Activated CD8-positive, alpha-beta memory T cell treated with anti-CD3 and anti-CD28 coated beads, Interleukin-2, amount 10 ng/mL, durations not matched to agents 7 days and 5 days (primary cell): Measurements from ENCODE around the gene AADACL3. TPM values are rescaled to one million over a fixed set of nuclear protein-coding genes. Genes with fewer than 3 reads are reported as not detected.
"Not testable (repeated sequence)": the region's sequence is repeated elsewhere in the genome, so short reads cannot be mapped to it uniquely, and the experiment has no call there.

Experiments
- ATAC-seq: fragments of 150-1000 bp; cut with Tn5 transposase; one replicate; pipeline ENCODE4 v1.10.0; 2021; ENCODE audit warnings: moderate library complexity
- CTCF ChIA-PET: fragments of 350-600 bp; sonication (Branson Sonifier 250); formaldehyde crosslinking; loops from one replicate; lab custom pipeline; 2021; ENCODE audit warnings: antibody characterized with exemption; lab: Charles Lee
- DNase-seq: peaks from one replicate; pipeline ENCODE4 v3.0.0-alpha.2; 2020
- H3K27ac Mint-ChIP-seq: one replicate; pipeline ENCODE4 v1.8.0; 2021; ENCODE audit warnings: mild to moderate bottlenecking, mixed read lengths
- H3K27me3 Mint-ChIP-seq: one replicate; pipeline ENCODE4 v1.8.0; 2021; ENCODE audit warnings: mixed read lengths
- H3K36me3 Mint-ChIP-seq: one replicate; pipeline ENCODE4 v1.8.0; 2021; ENCODE audit warnings: mild to moderate bottlenecking, mixed read lengths
- H3K4me1 Mint-ChIP-seq: one replicate; pipeline ENCODE4 v1.8.0; 2021; ENCODE audit warnings: mixed read lengths
- H3K4me3 Mint-ChIP-seq: one replicate; pipeline ENCODE4 v1.8.0; 2021; ENCODE audit warnings: mild to moderate bottlenecking, moderate library complexity, mixed read lengths
- H3K9me3 Mint-ChIP-seq: one replicate; pipeline ENCODE4 v1.8.0; 2022; ENCODE audit warnings: low read depth, mixed read lengths
- total RNA-seq, 2 experiments: library from RNA; stranded (reverse); gene quantifications; one replicate each; pipeline ENCODE4 v1.2.3, GENCODE V29; 2021

Gene AADACL3, protein sequence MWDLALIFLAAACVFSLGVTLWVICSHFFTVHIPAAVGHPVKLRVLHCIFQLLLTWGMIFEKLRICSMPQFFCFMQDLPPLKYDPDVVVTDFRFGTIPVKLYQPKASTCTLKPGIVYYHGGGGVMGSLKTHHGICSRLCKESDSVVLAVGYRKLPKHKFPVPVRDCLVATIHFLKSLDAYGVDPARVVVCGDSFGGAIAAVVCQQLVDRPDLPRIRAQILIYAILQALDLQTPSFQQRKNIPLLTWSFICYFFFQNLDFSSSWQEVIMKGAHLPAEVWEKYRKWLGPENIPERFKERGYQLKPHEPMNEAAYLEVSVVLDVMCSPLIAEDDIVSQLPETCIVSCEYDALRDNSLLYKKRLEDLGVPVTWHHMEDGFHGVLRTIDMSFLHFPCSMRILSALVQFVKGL
- not detected for total RNA-seq

DNA sequence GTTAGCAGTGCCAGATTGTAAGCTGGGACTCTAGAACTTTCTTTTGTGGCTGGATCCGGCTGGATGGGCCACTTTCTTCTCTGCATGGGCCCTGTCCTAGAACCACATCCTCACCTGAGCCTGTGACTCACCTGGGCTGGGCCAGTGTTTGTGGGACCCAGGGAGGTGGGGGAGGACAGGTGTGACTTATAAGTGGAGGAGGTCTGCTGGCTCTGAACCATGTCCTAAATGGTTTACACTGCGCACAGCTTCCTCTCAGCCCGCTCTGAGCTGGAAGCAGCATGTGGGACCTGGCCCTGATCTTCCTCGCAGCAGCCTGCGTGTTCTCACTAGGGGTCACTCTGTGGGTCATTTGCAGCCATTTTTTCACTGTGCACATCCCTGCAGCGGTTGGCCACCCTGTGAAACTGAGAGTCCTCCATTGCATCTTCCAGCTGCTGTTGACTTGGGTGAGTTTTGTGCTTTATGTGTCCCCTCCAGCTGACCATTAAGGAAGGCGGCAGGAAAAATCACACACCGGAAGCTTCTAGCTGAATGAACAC, at the start of gene AADACL3:
Gene AADACL3 (plus strand): TSS at position 215 of the 542 bp plus-strand sequence. CDS start 67 bp downstream, at position 282.
- DNase-seq = no peak
- Mint-ChIP-seq H3K4me3 (no peak within 1 kb of the TSS), H3K9me3 (no peaks in the 10 kb centered on the region), H3K27ac (no peak within 1 kb of the TSS), H3K4me1 (no peaks in the 10 kb centered on the region), H3K27me3 (peaks cover 15% of the 10 kb centered on the region), H3K36me3 (no peaks in the 10 kb centered on the region)
- no peak for ATAC-seq
- CTCF ChIA-PET = no interaction called here

DNA sequence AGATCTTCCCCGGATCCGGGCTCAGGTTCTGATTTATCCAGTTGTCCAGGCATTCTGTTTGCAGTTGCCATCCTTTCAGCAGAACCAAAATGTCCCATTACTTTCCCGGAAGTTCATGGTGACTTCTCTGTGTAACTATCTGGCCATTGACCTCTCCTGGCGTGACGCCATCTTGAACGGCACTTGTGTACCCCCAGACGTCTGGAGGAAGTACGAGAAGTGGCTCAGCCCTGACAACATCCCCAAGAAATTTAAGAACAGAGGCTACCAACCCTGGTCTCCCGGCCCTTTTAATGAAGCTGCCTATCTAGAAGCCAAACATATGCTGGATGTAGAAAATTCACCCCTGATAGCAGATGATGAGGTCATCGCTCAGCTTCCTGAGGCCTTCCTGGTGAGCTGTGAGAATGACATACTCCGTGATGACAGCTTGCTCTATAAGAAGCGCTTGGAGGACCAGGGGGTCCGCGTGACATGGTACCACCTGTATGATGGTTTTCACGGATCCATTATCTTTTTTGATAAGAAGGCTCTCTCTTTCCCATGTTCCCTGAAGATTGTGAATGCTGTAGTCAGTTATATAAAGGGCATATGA, 49.7 kb upstream of the AADACL3 start:
- no peak overlapping the region for H3K27ac Mint-ChIP-seq
- CTCF ChIA-PET = interaction anchor here (0.7 to 1.0 kb wide), 2 partner anchors 10 to 35 kb away, joined by 3 read pairs; no protein-coding TSS in a partner anchor
- DNase-seq = no peak

DNA sequence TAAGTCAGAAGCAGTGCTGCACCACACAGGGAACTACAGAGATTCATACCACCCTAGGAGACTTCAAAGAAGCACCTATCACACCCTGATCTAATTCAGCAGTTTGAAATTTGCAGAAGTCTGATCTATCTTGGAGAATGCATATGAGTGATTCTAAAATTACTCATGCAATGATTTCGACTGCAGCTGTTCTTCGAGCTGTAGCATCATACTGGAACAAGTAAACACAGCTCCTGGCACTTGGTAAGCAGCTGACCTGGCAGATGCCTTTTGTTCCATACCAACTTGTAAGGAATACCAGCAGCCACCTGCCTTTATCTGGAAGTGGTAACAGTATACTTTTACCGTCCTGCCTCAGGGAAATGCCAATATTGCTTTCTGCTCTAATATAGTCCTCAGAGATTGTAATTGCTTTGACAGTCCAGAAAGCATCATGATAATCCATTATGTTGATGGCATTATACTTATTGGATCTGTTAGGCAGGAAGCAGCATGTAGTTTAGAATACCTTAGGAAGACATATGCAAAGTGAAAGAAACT, 46.3 kb upstream of the AADACL3 start:
- H3K36me3 Mint-ChIP-seq = no peaks in the 10 kb centered on the region
- ATAC-seq = no peak
- no peak for DNase-seq
- no peak overlapping the region for H3K27ac Mint-ChIP-seq
- H3K9me3 Mint-ChIP-seq = peaks cover 2% of the 10 kb centered on the region
- H3K4me1 Mint-ChIP-seq = no peaks in the 10 kb centered on the region
- CTCF ChIA-PET = interaction anchor here (3.0 kb wide), 1 partner anchor 11 kb away, joined by 11 read pairs; no protein-coding TSS in a partner anchor
- no peak overlapping the region for H3K4me3 Mint-ChIP-seq
- H3K27me3 Mint-ChIP-seq = peaks cover 31% of the 10 kb centered on the region

More for the DNA sequence above, 49.7 kb upstream of the AADACL3 start:
- Mint-ChIP-seq H3K27me3 (peaks cover 12% of the 10 kb centered on the region), H3K4me3 (no peak overlapping the region), H3K4me1 (no peaks in the 10 kb centered on the region), H3K9me3 (peaks cover 2% of the 10 kb centered on the region), H3K36me3 (no peaks in the 10 kb centered on the region)
- no peak for ATAC-seq

DNA sequence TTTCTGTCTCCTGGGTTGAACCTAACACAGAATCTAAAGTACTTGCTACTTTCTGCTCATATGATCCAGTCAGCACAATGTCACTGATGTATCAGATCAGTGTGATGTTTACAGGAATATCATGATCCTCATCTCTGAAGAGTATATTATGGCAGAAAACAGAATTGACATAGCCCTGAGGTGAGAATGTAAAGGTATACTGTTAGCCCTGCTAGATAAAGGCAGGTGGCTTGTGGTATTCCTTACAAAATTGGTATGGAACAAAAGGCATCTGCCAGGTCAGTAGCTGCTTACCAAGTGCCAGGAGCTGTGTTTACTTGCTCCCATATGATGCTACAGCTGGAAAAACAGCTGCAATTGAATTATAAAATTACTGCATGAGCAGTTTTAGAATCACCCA, 41.6 kb upstream of the AADACL3 start:
- DNase-seq = no peak
- Mint-ChIP-seq H3K9me3 (no peaks in the 10 kb centered on the region), H3K4me1 (no peaks in the 10 kb centered on the region), H3K4me3 (no peak overlapping the region), H3K36me3 (no peaks in the 10 kb centered on the region), H3K27ac (no peak overlapping the region), H3K27me3 (peaks cover 43% of the 10 kb centered on the region)
- CTCF ChIA-PET = no interaction called here
- ATAC-seq = no peak

DNA sequence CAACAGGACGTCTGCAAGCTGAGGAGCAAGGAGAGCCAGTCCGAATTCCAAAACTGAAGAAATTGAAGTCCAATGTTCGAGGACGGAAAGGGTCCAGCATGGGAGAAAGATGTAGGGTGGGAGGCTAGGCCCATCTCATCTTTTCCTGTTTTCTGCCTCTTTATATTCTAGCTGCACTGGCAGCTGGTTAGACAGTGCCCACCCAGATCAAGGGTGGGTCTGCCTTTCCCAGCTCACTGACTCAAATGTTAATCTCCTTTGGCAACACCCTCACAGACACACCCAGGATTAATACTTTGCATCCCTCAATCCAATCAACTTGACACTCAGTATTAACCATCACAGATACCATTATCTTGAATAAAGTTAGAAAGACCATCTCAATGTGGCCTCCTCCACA, 39.8 kb upstream of the AADACL3 start:
- H3K27me3 Mint-ChIP-seq = peaks cover 49% of the 10 kb centered on the region
- DNase-seq, H3K36me3 Mint-ChIP-seq, H3K9me3 Mint-ChIP-seq, H3K4me3 Mint-ChIP-seq, H3K27ac Mint-ChIP-seq, ATAC-seq, H3K4me1 Mint-ChIP-seq: not testable (repeated sequence)
- CTCF ChIA-PET = interaction anchor here (0.5 to 1.5 kb wide), 2 partner anchors 17 to 174 kb away, joined by 3 read pairs; no protein-coding TSS in a partner anchor

DNA sequence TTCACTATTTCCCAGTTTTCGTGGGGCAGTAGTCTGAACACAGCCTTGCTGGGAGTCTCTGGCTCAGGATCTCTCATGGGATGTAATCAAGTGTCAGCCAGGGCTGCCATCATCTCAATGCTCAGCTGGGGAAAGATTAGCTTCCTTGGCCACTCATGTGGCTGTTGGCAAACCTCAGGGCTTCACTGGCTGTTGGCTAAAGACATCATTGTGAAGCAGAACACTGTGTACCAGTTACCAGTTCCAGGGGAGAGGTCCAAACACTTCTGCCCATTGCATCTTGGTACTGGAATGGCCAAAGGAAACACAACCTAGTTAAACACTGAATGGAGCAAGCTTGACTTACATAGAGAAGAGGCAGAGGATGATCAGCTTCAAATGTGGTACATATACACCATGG, 38.3 kb upstream of the AADACL3 start:
- peaks cover 34% of the 10 kb centered on the region for H3K27me3 Mint-ChIP-seq
- H3K27ac Mint-ChIP-seq = no peak overlapping the region
- DNase-seq = no peak
- CTCF ChIA-PET = no interaction called here
- H3K9me3 Mint-ChIP-seq = no peaks in the 10 kb centered on the region
- H3K4me1 Mint-ChIP-seq = no peaks in the 10 kb centered on the region
- no peak overlapping the region for H3K4me3 Mint-ChIP-seq
- no peaks in the 10 kb centered on the region for H3K36me3 Mint-ChIP-seq
- ATAC-seq = no peak

DNA sequence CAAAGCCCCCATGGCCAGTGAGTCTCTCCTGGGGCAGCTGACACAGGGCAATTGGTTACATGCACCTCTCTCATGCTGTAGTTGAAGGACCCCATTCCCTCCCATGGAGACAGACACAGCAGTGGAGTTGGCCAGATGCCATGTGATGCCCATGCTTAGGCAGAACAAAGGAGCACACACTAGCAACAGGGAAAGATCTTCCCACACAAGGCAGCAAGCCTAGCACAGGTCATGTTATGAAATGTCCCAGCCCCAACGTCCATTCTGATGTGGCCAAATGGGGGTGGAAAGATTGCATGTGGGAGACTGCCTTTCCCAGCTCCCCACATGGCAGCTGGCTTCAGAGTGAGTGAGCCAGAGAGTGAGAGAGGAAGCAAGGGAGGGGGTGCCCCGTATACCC, 37.6 kb upstream of the AADACL3 start:
- CTCF ChIA-PET = no interaction called here
- Mint-ChIP-seq H3K27ac (no peak overlapping the region), H3K4me3 (no peak overlapping the region), H3K36me3 (no peaks in the 10 kb centered on the region), H3K9me3 (no peaks in the 10 kb centered on the region), H3K4me1 (no peaks in the 10 kb centered on the region), H3K27me3 (peaks cover 35% of the 10 kb centered on the region)
- DNase-seq (no peak), ATAC-seq (no peak)

DNA sequence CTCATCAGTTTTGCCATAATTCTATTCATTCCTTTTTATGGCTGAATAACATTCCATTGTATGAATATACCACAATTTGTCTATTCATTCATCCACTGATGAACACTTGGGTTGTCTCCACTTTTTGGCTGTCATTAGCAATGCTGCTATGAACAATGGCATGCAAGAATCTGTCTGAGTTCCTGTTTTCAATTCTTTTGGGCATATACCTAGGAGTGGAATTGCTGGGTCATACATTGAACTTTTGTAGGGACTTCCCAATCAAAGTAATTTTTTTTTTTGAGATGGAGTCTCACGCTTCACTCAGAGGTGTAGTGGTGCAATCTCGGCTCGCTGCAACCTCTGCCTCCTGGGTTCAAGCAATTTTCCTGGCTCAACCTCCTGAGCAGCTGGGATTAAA, 37.1 kb upstream of the AADACL3 start:
- ATAC-seq (no peak), DNase-seq (no peak)
- Mint-ChIP-seq H3K9me3 (no peaks in the 10 kb centered on the region), H3K27me3 (peaks cover 36% of the 10 kb centered on the region), H3K36me3 (no peaks in the 10 kb centered on the region), H3K27ac (no peak overlapping the region), H3K4me3 (no peak overlapping the region), H3K4me1 (no peaks in the 10 kb centered on the region)
- CTCF ChIA-PET = no interaction called here

DNA sequence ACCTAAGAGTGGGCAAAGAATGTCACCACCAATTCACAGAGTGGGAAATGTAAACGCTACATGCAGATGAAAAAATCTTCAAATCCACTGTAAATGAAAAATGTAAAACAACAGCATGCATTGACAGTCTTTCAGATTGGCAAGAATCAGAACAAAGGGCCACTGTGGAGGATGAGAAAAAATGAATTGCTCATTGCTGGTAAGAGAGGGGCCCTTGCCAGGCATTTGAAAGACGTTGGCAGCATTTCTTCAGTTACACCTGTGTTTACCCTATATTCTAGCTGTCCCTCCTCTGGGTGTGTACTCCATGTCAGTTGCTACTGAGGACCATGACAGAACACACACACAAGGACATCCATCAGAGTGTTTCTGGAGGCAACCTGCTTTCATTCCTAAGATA, 25.8 kb upstream of the AADACL3 start:
- Mint-ChIP-seq H3K4me1 (no peaks in the 10 kb centered on the region), H3K36me3 (no peaks in the 10 kb centered on the region), H3K27ac (no peak overlapping the region), H3K27me3 (peaks cover 17% of the 10 kb centered on the region), H3K4me3 (no peak overlapping the region), H3K9me3 (no peaks in the 10 kb centered on the region)
- ATAC-seq = no peak
- DNase-seq = no peak
- CTCF ChIA-PET = no interaction called here

DNA sequence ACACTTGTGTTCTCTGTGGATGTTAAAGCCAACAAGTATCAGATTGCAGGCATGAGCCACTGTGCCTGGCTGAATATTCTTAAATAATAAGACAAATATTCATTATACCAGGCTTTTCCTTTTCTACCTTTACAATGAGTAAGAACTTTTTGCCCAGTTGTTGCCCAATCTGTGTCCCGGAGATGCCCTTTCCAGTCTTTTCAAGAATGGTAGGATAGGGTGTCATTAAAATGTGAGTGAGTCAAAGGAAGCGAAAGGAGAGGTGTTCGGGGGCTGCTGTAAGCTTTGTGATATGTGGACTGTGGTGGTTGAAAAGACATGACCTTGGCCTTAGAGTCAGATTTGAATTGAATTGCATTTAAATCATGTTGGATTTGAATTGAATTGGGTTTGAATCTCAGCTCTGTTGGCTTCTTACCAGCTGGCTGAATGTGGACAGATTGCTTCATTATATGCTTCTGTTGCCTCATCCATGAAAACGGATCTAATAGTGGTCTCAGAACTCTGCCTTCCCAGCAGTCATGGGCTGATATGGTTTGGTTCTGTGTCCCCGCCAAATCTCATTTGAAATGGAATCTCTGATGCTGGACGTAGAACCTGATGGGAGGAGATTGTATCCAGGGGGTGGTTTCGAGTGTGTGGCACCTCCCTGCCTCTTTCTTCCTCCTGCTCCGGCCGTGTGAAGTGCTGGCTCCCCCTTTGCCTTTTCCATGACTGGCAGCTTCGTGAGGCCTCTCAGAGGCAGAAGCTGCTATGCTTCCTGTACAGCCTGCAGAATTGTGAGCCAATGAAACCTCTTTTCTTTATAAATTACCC, 22.7 kb upstream of the AADACL3 start:
- Mint-ChIP-seq H3K4me1 (no peaks in the 10 kb centered on the region), H3K27ac (no peak overlapping the region), H3K9me3 (no peaks in the 10 kb centered on the region), H3K36me3 (no peaks in the 10 kb centered on the region), H3K27me3 (peaks cover 27% of the 10 kb centered on the region), H3K4me3 (no peak overlapping the region)
- CTCF ChIA-PET = no interaction called here
- no peak for ATAC-seq
- no peak for DNase-seq

DNA sequence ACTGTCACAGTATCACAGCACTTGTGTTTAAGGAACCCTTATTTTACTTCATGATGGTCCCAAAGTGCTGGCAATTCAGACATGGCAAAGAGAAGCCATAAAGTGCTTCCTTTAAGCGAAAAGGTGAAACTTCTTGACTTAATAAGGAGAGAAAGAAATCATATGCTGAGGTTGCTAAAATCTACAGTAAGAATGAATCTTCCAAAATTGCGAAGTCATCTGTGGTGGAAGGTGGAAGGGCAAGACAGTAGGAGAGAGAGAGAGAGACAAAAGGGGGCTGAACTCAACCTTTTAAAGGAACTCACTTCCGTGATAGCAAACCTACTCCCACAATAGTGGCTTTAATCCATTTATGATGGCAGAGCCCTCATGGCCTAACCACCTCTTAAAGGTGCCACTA, 19.3 kb upstream of the AADACL3 start:
- Mint-ChIP-seq H3K27ac (no peak overlapping the region), H3K4me3 (no peak overlapping the region), H3K9me3 (no peaks in the 10 kb centered on the region), H3K4me1 (no peaks in the 10 kb centered on the region), H3K27me3 (peaks cover 36% of the 10 kb centered on the region), H3K36me3 (no peaks in the 10 kb centered on the region)
- no peak for ATAC-seq
- CTCF ChIA-PET = no interaction called here
- no peak for DNase-seq

DNA sequence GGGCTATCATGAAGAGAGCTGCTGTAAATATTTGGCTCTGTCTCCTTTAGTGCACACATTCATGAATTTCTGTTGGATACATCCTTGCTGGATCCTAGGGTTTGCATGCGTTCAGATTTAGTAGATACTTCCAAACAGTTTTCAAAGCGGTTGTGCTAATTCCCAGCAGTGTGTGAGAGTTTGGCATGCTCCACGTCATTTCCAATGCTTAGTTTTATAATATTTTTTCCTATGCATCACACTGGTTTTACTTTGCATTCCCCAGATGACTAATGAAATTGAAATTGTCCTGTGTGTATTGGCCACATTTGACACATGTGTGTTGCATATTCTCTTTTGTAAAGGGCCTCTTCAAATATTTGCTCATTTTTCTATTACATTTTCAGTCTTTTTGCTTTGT, 18.5 kb upstream of the AADACL3 start:
- H3K36me3 Mint-ChIP-seq = no peaks in the 10 kb centered on the region
- no peak overlapping the region for H3K27ac Mint-ChIP-seq
- CTCF ChIA-PET = no interaction called here
- H3K4me3 Mint-ChIP-seq = no peak overlapping the region
- H3K9me3 Mint-ChIP-seq = no peaks in the 10 kb centered on the region
- no peaks in the 10 kb centered on the region for H3K4me1 Mint-ChIP-seq
- ATAC-seq = no peak
- H3K27me3 Mint-ChIP-seq = peaks cover 36% of the 10 kb centered on the region
- DNase-seq = no peak

DNA sequence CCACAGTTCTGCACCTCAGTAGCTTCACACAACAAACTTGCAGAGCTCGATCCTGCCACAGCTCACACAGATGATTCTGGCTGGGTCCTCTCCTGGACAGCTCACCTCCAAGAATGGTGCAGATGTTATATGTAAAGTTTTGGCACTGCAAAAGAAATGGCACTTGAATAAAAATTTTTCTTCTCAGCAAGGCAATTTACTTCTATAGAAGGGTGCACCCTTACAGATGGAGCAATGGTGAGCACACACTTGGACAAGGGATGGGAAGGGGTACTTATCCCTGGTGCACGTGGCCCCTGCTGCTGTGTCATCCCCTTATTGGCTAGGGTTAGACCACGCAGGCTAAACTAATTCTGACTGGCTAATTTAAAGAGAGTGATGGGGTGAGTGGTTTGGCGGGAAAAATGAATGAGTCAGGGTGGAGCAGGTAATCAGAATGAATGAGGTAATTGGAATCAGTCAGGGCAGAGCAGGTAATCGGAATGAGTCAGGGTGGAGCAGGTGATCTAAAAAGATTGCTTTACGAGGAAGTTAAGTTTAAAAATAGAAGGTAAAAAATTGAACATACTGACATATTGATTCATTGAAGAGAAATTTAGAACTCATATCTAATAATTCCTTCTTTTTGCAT, 12.0 kb upstream of the AADACL3 start:
- no peak overlapping the region for H3K27ac Mint-ChIP-seq
- peaks cover 20% of the 10 kb centered on the region for H3K27me3 Mint-ChIP-seq
- CTCF ChIA-PET = no interaction called here
- H3K4me1 Mint-ChIP-seq = no peaks in the 10 kb centered on the region
- no peak for DNase-seq
- ATAC-seq = no peak
- no peaks in the 10 kb centered on the region for H3K36me3 Mint-ChIP-seq
- H3K9me3 Mint-ChIP-seq = peaks cover 5% of the 10 kb centered on the region
- H3K4me3 Mint-ChIP-seq = no peak overlapping the region
